GM12878 (cell line): ENCODE results near the gene SVIL. TPM values are rescaled to one million over a fixed set of nuclear protein-coding genes. Genes with fewer than 3 reads are reported as not detected.

Experiments used
- ATAC-seq: fragments of 200-7000 bp; cut with Tn5 transposase; 3 replicates; pipeline ENCODE4 v1.9.1; 2020; ENCODE audit warnings: mild to moderate bottlenecking, moderate library complexity
- BruUV-seq: library from RNA; stranded (reverse); fragments of 400-500 nt; replicated peaks from 2 replicates; lab custom pipeline; 2021; lab: Mats Ljungman, UMichigan
- CTCF ChIA-PET: fragments of 300-600 bp; sonication (Branson Sonifier 250); formaldehyde crosslinking; extraction: SDS; loops from one replicate; lab custom pipeline; 2021; ENCODE audit warnings: inconsistent platforms; lab: Yijun Ruan, JAX
- POLR2A ChIA-PET: fragments of 350-600 bp; formaldehyde crosslinking; extraction: SDS; loops from one replicate; lab custom pipeline; 2021; ENCODE audit warnings: inconsistent platforms; lab: Charles Lee
- RAD21 ChIA-PET: fragments of 300-600 bp; sonication (Branson Sonifier 250); formaldehyde crosslinking; loops from one replicate; lab custom pipeline; 2023; ENCODE audit warnings: antibody characterized with exemption; ENCODE audit not compliant: unreplicated experiment; lab: Charles Lee
- SMC1A ChIA-PET: fragments of 300-600 bp; sonication (Branson Sonifier 250); formaldehyde crosslinking; loops from one replicate; lab custom pipeline; 2023; ENCODE audit not compliant: unreplicated experiment, uncharacterized antibody; lab: Charles Lee
- DNase-seq: peaks from one replicate; pipeline ENCODE4 v3.0.0-alpha.2; 2011; ENCODE audit warnings: low read depth, low spot score
- FAIRE-seq: peaks from 3 replicates; lab custom pipeline; 2011; peaks lifted over from hg19 to GRCh38; lab: Jason Lieb, UNC
- H2AFZ ChIP-seq: 2 replicates; pipeline ENCODE4 v1.6.0; 2011; ENCODE audit warnings: low read depth, low read length, control low read depth; ENCODE audit not compliant: control insufficient read depth
- H3K27ac ChIP-seq: 2 replicates; pipeline ENCODE4 v1.5.1; 2011; ENCODE audit warnings: control low read depth; ENCODE audit not compliant: control insufficient read depth, insufficient read depth
- H3K27me3 ChIP-seq, 2 experiments: replicated peaks in 1 of 2; 2 replicates each; pipeline versions ENCODE4 v1.6.0 to v1.6.1; 2011; ENCODE audit warnings: low read length in 1 of 2; ENCODE audit not compliant: control insufficient read depth in 2 of 2, insufficient read depth in 2 of 2
- H3K36me3 ChIP-seq, 2 experiments: 2 replicates each; pipeline ENCODE4 v1.5.1; 2011; ENCODE audit warnings: low read length in 1 of 2; ENCODE audit not compliant: control insufficient read depth in 2 of 2, insufficient read depth in 2 of 2
- H3K4me1 ChIP-seq: 2 replicates; pipeline ENCODE4 v1.6.1; 2011; ENCODE audit warnings: mild to moderate bottlenecking, low read length, moderate library complexity, mixed read lengths; ENCODE audit not compliant: control insufficient read depth, insufficient read depth
- H3K4me2 ChIP-seq: 2 replicates; pipeline ENCODE4 v1.6.0; 2011; ENCODE audit warnings: control low read depth; ENCODE audit not compliant: control insufficient read depth, insufficient read depth
- H3K4me3 ChIP-seq: fragments of 200-600 bp; sonication (generic); 2 replicates; pipeline ENCODE4 v1.5.1; 2016
- H3K79me2 ChIP-seq: 2 replicates; pipeline ENCODE4 v1.6.0; 2011; ENCODE audit warnings: low read length; ENCODE audit not compliant: control insufficient read depth, insufficient read depth
- H3K9ac ChIP-seq: 2 replicates; pipeline ENCODE4 v1.8.0; 2011; ENCODE audit warnings: low read length, control low read depth, mixed read lengths; ENCODE audit not compliant: control insufficient read depth, insufficient read depth
- H3K9me3 ChIP-seq: replicated peaks from 3 replicates; pipeline ENCODE4 v1.5.1; 2011; ENCODE audit warnings: mild to moderate bottlenecking, low read length; ENCODE audit not compliant: control insufficient read depth, insufficient read depth
- H4K20me1 ChIP-seq: 2 replicates; pipeline ENCODE4 v1.6.0; 2011; ENCODE audit not compliant: control insufficient read depth, insufficient read depth
- BMI1 ChIP-seq: fragments of 450-650 bp; IDR thresholded peaks from 2 replicates; pipeline ENCODE4 v1.6.1; 2016; ENCODE audit warnings: mild to moderate bottlenecking, moderate library complexity, borderline replicate concordance
- CBX3 ChIP-seq: fragments of 200-600 bp; sonication (generic); IDR thresholded peaks from 2 replicates; pipeline ENCODE4 v1.6.1; 2016; ENCODE audit warnings: low read depth, borderline replicate concordance
- EED ChIP-seq: sonication (generic); IDR thresholded peaks from 2 replicates; pipeline ENCODE4 v1.6.1; 2016; ENCODE audit warnings: antibody characterized with exemption, low read depth
- GATAD2B ChIP-seq: fragments of 450-650 bp; conservative IDR thresholded peaks from 2 replicates; pipeline ENCODE4 v1.6.1; 2017; ENCODE audit warnings: low read depth, mild to moderate bottlenecking, moderate library complexity
- HDAC2 ChIP-seq: fragments of 200-600 bp; sonication (generic); IDR thresholded peaks from 2 replicates; pipeline ENCODE4 v1.6.1; 2017
- MEF2B ChIP-seq: fragments of 450-650 bp; IDR thresholded peaks from 2 replicates; pipeline ENCODE4 v1.6.1; 2018; ENCODE audit warnings: mild to moderate bottlenecking, moderate library complexity; ENCODE audit not compliant: partially characterized antibody, poor library complexity, severe bottlenecking
- MXI1 ChIP-seq: fragments of 150-350 bp; IDR thresholded peaks from 2 replicates; pipeline ENCODE4 v1.6.1; 2011; ENCODE audit warnings: low read depth, mild to moderate bottlenecking, inconsistent platforms, low read length, improper control_type of control experiment
- MYC ChIP-seq: IDR thresholded peaks from 2 replicates; pipeline ENCODE4 v1.6.1; 2011; ENCODE audit warnings: mild to moderate bottlenecking, low read length, moderate library complexity, inconsistent platforms; ENCODE audit not compliant: insufficient read depth, insufficient replicate concordance, insufficient read length, severe bottlenecking
- SPI1 ChIP-seq: IDR thresholded peaks from 2 replicates; pipeline ENCODE4 v1.6.1; 2011; ENCODE audit warnings: low read depth, mild to moderate bottlenecking, low read length, moderate library complexity, borderline replicate concordance; ENCODE audit not compliant: insufficient read depth
- ZNF622 ChIP-seq: fragments of 450-650 bp; IDR thresholded peaks from 2 replicates; pipeline ENCODE4 v1.6.1; 2017; ENCODE audit warnings: mild to moderate bottlenecking, inconsistent platforms
- WGBS: methylation state at CpG from one replicate; pipeline ENCODE4 v1.1.6; 2016; ENCODE audit warnings: low lambda C conversion rate; ENCODE audit not compliant: insufficient replicate concordance, insufficient coverage; ENCODE audit errors: missing lambda C conversion rate; 5-methylcytosine and 5-hydroxymethylcytosine counted together
- in situ Hi-C: fragments of 300-500 bp; cut with MboI; formaldehyde crosslinking; loops from 9 replicates; pipeline ENCODE4 v1.14.3; 2018; ENCODE audit warnings: mixed read lengths
- intact Hi-C: fragments of 100-400 bp; cut with micrococcal nuclease; formaldehyde crosslinking; loops from one replicate; pipeline ENCODE4 v1.14.2; 2022; ENCODE audit not compliant: unreplicated experiment
- polyA plus RNA-seq, 11 experiments: library from polyadenylated mRNA; depleted of rRNA in 4 of 11; unstranded in 6 of 11; stranded (reverse) in 5 of 11; fragments of >200 nt; fragmentation: Nextera tagmentation in 4 of 11; fragmentation: Illumina TruSeq in 1 of 11; extraction: Ambion mirVana in 4 of 11; extraction: Trizol in 1 of 11; gene quantifications; 1 replicate in 1 of 11; 2 replicates in 10 of 11; pipeline versions ENCODE4 v1.2.1 to v1.2.3, GENCODE V29; 2011 to 2016; ENCODE audit warnings: inconsistent platforms in 2 of 11, missing spikeins in 2 of 11, low read depth in 1 of 11
- total RNA-seq, 4 experiments: library from RNA; depleted of rRNA in 3 of 4; stranded (reverse); fragments of >200 nt in 3 of 4; fragmentation: Illumina TruSeq in 1 of 4; extraction: Trizol in 1 of 4; gene quantifications; 2 replicates each; pipeline versions ENCODE4 v1.2.1 to v1.2.3, GENCODE V29; 2013 to 2021
- TF ChIP-seq, protein P1 (sequence below): fragments of 450-650 bp; IDR thresholded peaks from 2 replicates; pipeline ENCODE4 v1.6.1; 2017; ENCODE audit warnings: borderline replicate concordance
- TF ChIP-seq, protein P2 (sequence below): IDR thresholded peaks from 2 replicates; pipeline ENCODE4 v1.6.1; 2011; ENCODE audit warnings: mild to moderate bottlenecking, low read depth, low read length, moderate library complexity; ENCODE audit not compliant: insufficient replicate concordance

SVIL gene
- total and polyA plus RNA-seq, 10 of the 15 experiments (the other 5 are each of a cell fraction or from before 2014, with no cell fraction given) = 0.22 to 1.9 (median 0.87) TPM

DNA sequence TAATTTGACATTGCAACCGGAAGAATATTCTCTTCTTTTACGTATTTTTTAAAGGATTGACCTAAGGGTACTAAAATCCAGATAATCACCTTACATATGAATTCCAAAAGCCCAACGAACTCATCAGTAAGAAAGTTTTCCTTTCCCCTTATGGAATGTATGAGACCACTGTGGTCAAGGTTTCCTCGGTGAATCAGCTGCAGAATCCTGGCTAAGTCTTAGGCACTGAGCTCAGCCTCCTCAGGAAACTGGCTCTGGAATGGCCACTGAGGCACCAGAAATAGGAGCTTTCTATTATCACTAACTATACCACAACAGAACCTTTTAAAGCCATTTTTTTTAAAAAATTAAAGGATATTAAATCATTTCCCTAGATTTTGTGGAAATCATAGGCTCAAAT lies 21.0 kb downstream of the SVIL start:
- Histone ChIP-seq H4K20me1 (no peaks in the 10 kb centered on the region), H3K4me2 (no peak overlapping the region), H3K79me2 (no peaks in the 10 kb centered on the region), H3K4me1 (no peaks in the 10 kb centered on the region), H3K9ac (no peak overlapping the region), H3K36me3 (no peaks in the 10 kb centered on the region; a peak in 1 of 4 replicates), H3K27ac (no peak overlapping the region), H3K27me3 (no peaks in the 10 kb centered on the region), H2AFZ (no peak overlapping the region), H3K4me3 (no peak overlapping the region)
- intact Hi-C loops = no loop called here
- DNase-seq (no peak), ATAC-seq (no peak)
- in situ Hi-C loops = no loop called here
- SMC1A ChIA-PET = no interaction called here
- POLR2A ChIA-PET = no interaction called here
- WGBS = 68% methylated on average over 4 of the region's 4 CpGs
- BruUV-seq = no TSS peak
- no peak for TF ChIP-seq BMI1
- no peak for TF ChIP-seq HDAC2
- no peak for TF ChIP-seq ZNF622
- no peak for TF ChIP-seq MXI1
- TF ChIP-seq, protein P1, sequence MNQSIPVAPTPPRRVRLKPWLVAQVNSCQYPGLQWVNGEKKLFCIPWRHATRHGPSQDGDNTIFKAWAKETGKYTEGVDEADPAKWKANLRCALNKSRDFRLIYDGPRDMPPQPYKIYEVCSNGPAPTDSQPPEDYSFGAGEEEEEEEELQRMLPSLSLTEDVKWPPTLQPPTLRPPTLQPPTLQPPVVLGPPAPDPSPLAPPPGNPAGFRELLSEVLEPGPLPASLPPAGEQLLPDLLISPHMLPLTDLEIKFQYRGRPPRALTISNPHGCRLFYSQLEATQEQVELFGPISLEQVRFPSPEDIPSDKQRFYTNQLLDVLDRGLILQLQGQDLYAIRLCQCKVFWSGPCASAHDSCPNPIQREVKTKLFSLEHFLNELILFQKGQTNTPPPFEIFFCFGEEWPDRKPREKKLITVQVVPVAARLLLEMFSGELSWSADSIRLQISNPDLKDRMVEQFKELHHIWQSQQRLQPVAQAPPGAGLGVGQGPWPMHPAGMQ = no peak
- no peak for TF ChIP-seq MEF2B
- TF ChIP-seq, all 136 proteins: peak for 0
- FAIRE-seq = no peak
- H3K9me3 ChIP-seq = no peaks in the 10 kb centered on the region; the same call in 2 of the 3 replicates
- ChIA-PET CTCF (no interaction called here), RAD21 (no interaction called here)

DNA sequence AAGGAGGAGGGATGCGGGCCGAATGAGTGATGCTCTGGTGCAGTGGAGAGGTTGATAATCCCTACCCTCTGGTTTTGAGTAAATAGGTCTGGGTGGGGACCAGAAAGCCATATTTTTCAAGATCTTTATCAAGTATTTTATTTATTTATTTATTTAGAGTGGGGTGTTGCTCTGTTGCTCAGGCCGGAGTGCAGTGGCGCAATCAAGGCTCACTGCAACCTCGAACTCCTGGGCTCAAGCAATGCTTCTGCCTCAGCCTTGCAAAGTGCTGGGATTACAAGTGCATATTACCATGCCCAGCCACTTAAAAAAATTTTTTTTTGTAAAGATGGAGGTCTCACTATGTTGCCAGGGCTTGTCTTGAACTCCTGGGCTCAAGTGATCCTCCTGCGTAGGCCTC lies 21.6 kb downstream of the SVIL start:
- ATAC-seq (no peak), FAIRE-seq (no peak), DNase-seq (no peak)
- H3K4me2 ChIP-seq = no peak overlapping the region
- ChIA-PET SMC1A (no interaction called here), RAD21 (no interaction called here), POLR2A (interaction anchor here (0.6 to 0.7 kb wide), 2 partner anchors 106 to 543 kb away, joined by 4 to 5 read pairs; no protein-coding TSS in a partner anchor), CTCF (no interaction called here)
- H3K4me1 ChIP-seq = no peaks in the 10 kb centered on the region
- intact Hi-C loops (no loop called here), in situ Hi-C loops (no loop called here)
- H3K9ac ChIP-seq = no peak overlapping the region
- H3K4me3 ChIP-seq = no peak overlapping the region
- H3K36me3 ChIP-seq = no peaks in the 10 kb centered on the region; a peak in 1 of 4 replicates
- H3K9me3 ChIP-seq = no peaks in the 10 kb centered on the region; the same call in 2 of the 3 replicates
- H3K27ac ChIP-seq = no peak overlapping the region
- no peaks in the 10 kb centered on the region for H3K27me3 ChIP-seq
- 83% methylated on average over 4 of the region's 6 CpGs for WGBS
- no peak overlapping the region for H2AFZ ChIP-seq
- H3K79me2 ChIP-seq = no peaks in the 10 kb centered on the region
- BruUV-seq = no TSS peak
- no peaks in the 10 kb centered on the region for H4K20me1 ChIP-seq
- TF ChIP-seq GATAD2B (no peak), SPI1 (no peak), MYC (no peak), EED (no peak), CBX3 (no peak)
- TF ChIP-seq, protein P1 = no peak
- TF ChIP-seq, protein P2, sequence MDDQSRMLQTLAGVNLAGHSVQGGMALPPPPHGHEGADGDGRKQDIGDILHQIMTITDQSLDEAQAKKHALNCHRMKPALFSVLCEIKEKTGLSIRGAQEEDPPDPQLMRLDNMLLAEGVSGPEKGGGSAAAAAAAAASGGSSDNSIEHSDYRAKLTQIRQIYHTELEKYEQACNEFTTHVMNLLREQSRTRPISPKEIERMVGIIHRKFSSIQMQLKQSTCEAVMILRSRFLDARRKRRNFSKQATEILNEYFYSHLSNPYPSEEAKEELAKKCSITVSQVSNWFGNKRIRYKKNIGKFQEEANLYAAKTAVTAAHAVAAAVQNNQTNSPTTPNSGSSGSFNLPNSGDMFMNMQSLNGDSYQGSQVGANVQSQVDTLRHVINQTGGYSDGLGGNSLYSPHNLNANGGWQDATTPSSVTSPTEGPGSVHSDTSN = no peak
